GM21737 (cell line): ENCODE measurements around the gene TRPC1.
"Not testable (repeated sequence)": the region's sequence is repeated elsewhere in the genome, so short reads cannot be mapped to it uniquely, and the experiment has no call there.

Source experiments
- ATAC-seq: cut with Tn5 transposase; IDR thresholded peaks from one replicate; pipeline ENCODE4 v1.9.1; 2021; ENCODE audit warnings: mild to moderate bottlenecking, moderate library complexity; ENCODE audit not compliant: unreplicated experiment

TRPC1 gene

GRCh38 chr3:142723968-142724681, at the start of gene TRPC1:
Gene TRPC1 (plus strand): TSS chr3:142724034. CDS start chr3:142724560, 526 bp downstream.
- ATAC-seq: peak; percentile 90

- ATAC-seq: no peak
Observed at GRCh38 chr3:142676151-142676550, 47.7 kb upstream of the TRPC1 start.

GRCh38 chr3:142680710-142681109, 43.1 kb upstream of the TRPC1 start:
- no peak for ATAC-seq

GRCh38 chr3:142690613-142691012, 33.2 kb upstream of the TRPC1 start:
- ATAC-seq: no peak

GRCh38 chr3:142691527-142691926, 32.3 kb upstream of the TRPC1 start:
- ATAC-seq: no peak

- ATAC-seq: no peak
Observed at GRCh38 chr3:142693136-142693853, 30.5 kb upstream of the TRPC1 start.

GRCh38 chr3:142694225-142694624, 29.6 kb upstream of the TRPC1 start:
- no peak for ATAC-seq

- no peak for ATAC-seq
Observed at GRCh38 chr3:142705198-142705597, 18.6 kb upstream of the TRPC1 start.

- ATAC-seq: no peak
Observed at GRCh38 chr3:142706321-142707127, 17.3 kb upstream of the TRPC1 start.

- ATAC-seq: no peak
Observed at GRCh38 chr3:142709207-142709606, 14.6 kb upstream of the TRPC1 start.

GRCh38 chr3:142714882-142715281, 9.0 kb upstream of the TRPC1 start:
- not testable (repeated sequence) for ATAC-seq

- ATAC-seq: no peak
Observed at GRCh38 chr3:142716102-142716501, 7.7 kb upstream of the TRPC1 start.

GRCh38 chr3:142723665-142723967, 218 bp upstream of the TRPC1 start:
- no peak for ATAC-seq

- peak; percentile 13 for ATAC-seq
Observed at GRCh38 chr3:142724682-142725356, 985 bp downstream of the TRPC1 start.

GRCh38 chr3:142725357-142725739, 1.5 kb downstream of the TRPC1 start:
- no peak for ATAC-seq

- no peak for ATAC-seq
Observed at GRCh38 chr3:142726017-142726416, 2.2 kb downstream of the TRPC1 start.

- no peak for ATAC-seq
Observed at GRCh38 chr3:142732066-142732465, 8.2 kb downstream of the TRPC1 start.

GRCh38 chr3:142734834-142735233, 11.0 kb downstream of the TRPC1 start:
- no peak for ATAC-seq

GRCh38 chr3:142735462-142735861, 11.6 kb downstream of the TRPC1 start:
- ATAC-seq: no peak

- ATAC-seq: no peak
Observed at GRCh38 chr3:142738396-142738795, 14.6 kb downstream of the TRPC1 start.

GRCh38 chr3:142746646-142747045, 22.8 kb downstream of the TRPC1 start:
- ATAC-seq: no peak
